Astrocyte of the spinal cord (primary cell): Measurements from ENCODE around the gene SNX5.

Source experiments
- DNase-seq: peaks from one replicate; pipeline ENCODE4 v3.0.0; 2011; ENCODE audit warnings: low read depth, low spot score
- H3K4me3 ChIP-seq: 2 replicates; pipeline ENCODE4 v1.5.1; 2011; ENCODE audit warnings: low read depth, mild to moderate bottlenecking, low read length, moderate library complexity
- CTCF ChIP-seq: IDR thresholded peaks from 2 replicates; pipeline ENCODE4 v1.5.1; 2012; ENCODE audit warnings: low read depth, mild to moderate bottlenecking, low read length, inconsistent platforms
- in situ Hi-C: cut with HindIII; loops from 2 replicates; pipeline ENCODE4 v1.10.0; 2017; ENCODE audit warnings: low sequenced_read_pairs

Gene SNX5

GRCh38 chr20:17933711-17934110 lies 34.9 kb downstream of the SNX5 start:
- H3K4me3 ChIP-seq = no peak overlapping the region
- in situ Hi-C loops = no loop called here
- no peak for DNase-seq
- no peak for TF ChIP-seq CTCF

- no peak overlapping the region for H3K4me3 ChIP-seq
- DNase-seq = no peak
- in situ Hi-C loops = no loop called here
- no peak for TF ChIP-seq CTCF
Measured at GRCh38 chr20:17933121-17933520, 35.5 kb downstream of the SNX5 start.

- no peak for TF ChIP-seq CTCF
- no peak for DNase-seq
- in situ Hi-C loops = no loop called here
- no peak overlapping the region for H3K4me3 ChIP-seq
Measured at GRCh38 chr20:17932396-17932795, 36.2 kb downstream of the SNX5 start.

GRCh38 chr20:17931513-17931912 lies 37.1 kb downstream of the SNX5 start:
- no peak for DNase-seq
- in situ Hi-C loops = no loop called here
- TF ChIP-seq CTCF = no peak
- H3K4me3 ChIP-seq = no peak overlapping the region

GRCh38 chr20:17928633-17929311 lies 39.8 kb downstream of the SNX5 start:
- in situ Hi-C loops = no loop called here
- DNase-seq = no peak
- H3K4me3 ChIP-seq = no peak overlapping the region
- TF ChIP-seq CTCF = no peak

GRCh38 chr20:17928211-17928611 lies 40.4 kb downstream of the SNX5 start:
- in situ Hi-C loops = no loop called here
- no peak for DNase-seq
- no peak for TF ChIP-seq CTCF
- no peak overlapping the region for H3K4me3 ChIP-seq

- in situ Hi-C loops = no loop called here
- no peak for TF ChIP-seq CTCF
- H3K4me3 ChIP-seq = no peak overlapping the region
- DNase-seq = no peak
Measured at GRCh38 chr20:17925940-17926300, 42.7 kb downstream of the SNX5 start.
